ENCODE data around the gene GPC6. TPM values are rescaled to one million over a fixed set of nuclear protein-coding genes. Genes with fewer than 3 reads are reported as not detected.

The GPC6 gene
- polyA plus RNA-seq, 1 donor (not counting 4 experiments of a cell fraction or from before 2014, with no cell fraction given), result 0.42 TPM

DNA sequence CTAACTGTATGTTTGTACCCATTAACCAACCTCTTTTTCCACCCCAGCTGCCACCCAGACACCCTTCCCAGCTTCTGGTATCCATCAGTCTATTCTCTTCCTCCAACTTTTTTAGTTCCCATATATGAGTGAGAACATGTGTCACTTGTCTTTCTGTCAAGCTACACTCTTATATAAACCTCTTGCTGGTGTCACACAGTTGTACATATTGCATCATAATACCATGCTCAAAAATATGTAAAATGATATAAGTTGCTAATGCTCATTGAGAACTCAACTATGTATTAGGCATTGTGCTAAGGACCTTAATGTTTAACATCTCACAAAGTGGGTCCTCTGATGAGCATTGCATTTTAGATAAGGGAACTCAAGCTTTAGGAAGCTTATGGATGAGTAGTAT is 395.4 kb downstream of the GPC6 start:
- Histone ChIP-seq H3K9me3 (ENCODE audit: control insufficient read depth, low read depth, low read length) (no peaks in the 10 kb centered on the region), H2AFZ (ENCODE audit: control insufficient read depth, low read length) (no peak overlapping the region), H3K9ac (ENCODE audit: control insufficient read depth, extremely low read depth, insufficient read depth, low read length) (no peak overlapping the region), H3K4me3 (ENCODE audit: control insufficient read depth in 2 of 3, extremely low read depth in 1 of 3, insufficient read depth in 2 of 3, low read depth in 1 of 3, low read length in 3 of 3) (no peak overlapping the region), H3K4me1 (ENCODE audit: control insufficient read depth, extremely low read depth, insufficient read depth, low read length) (no peaks in the 10 kb centered on the region), H3K9me1 (ENCODE audit: control insufficient read depth, extremely low read depth, insufficient read depth, low read length) (no peaks in the 10 kb centered on the region), H3K79me2 (ENCODE audit: control insufficient read depth, insufficient read depth, low read length) (no peaks in the 10 kb centered on the region), H3K27ac (ENCODE audit: control insufficient read depth, insufficient read depth, low read length) (no peak overlapping the region), H3K27me3 (ENCODE audit: control insufficient read depth, extremely low read depth, insufficient read depth, low read length) (no peaks in the 10 kb centered on the region), H3K36me3 (ENCODE audit: control insufficient read depth in 2 of 2, extremely low read depth in 1 of 2, insufficient read depth in 2 of 2, low read length in 2 of 2) (no peaks in the 10 kb centered on the region), H4K20me1 (ENCODE audit: control insufficient read depth, extremely low read depth, insufficient read depth, low read length) (no peaks in the 10 kb centered on the region), H3K4me2 (ENCODE audit: control insufficient read depth, extremely low read depth, insufficient read depth, low read depth, low read length) (no peak overlapping the region)
- DNase-seq (ENCODE audit: low read depth, low spot score) (no peak), FAIRE-seq (no peak)
- dilution Hi-C loops (cut with MboI; ENCODE audit: extremely low pct_ligation_motif_present, low sequenced_read_pairs), result no loop called here
- TF ChIP-seq EZH2 (IDR thresholded peaks at IDR 0.05; ENCODE audit: low read length), result no peak
- TF ChIP-seq, protein P1, sequence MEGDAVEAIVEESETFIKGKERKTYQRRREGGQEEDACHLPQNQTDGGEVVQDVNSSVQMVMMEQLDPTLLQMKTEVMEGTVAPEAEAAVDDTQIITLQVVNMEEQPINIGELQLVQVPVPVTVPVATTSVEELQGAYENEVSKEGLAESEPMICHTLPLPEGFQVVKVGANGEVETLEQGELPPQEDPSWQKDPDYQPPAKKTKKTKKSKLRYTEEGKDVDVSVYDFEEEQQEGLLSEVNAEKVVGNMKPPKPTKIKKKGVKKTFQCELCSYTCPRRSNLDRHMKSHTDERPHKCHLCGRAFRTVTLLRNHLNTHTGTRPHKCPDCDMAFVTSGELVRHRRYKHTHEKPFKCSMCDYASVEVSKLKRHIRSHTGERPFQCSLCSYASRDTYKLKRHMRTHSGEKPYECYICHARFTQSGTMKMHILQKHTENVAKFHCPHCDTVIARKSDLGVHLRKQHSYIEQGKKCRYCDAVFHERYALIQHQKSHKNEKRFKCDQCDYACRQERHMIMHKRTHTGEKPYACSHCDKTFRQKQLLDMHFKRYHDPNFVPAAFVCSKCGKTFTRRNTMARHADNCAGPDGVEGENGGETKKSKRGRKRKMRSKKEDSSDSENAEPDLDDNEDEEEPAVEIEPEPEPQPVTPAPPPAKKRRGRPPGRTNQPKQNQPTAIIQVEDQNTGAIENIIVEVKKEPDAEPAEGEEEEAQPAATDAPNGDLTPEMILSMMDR (optimal IDR thresholded peaks at IDR 0.05 in 1 of 3, IDR thresholded peaks at IDR 0.05 in 1 of 3, conservative IDR thresholded peaks at IDR 0.05 in 1 of 3; ENCODE audit: extremely low read depth in 1 of 3, insufficient read depth in 2 of 3, low read length in 3 of 3), result no peak

DNA sequence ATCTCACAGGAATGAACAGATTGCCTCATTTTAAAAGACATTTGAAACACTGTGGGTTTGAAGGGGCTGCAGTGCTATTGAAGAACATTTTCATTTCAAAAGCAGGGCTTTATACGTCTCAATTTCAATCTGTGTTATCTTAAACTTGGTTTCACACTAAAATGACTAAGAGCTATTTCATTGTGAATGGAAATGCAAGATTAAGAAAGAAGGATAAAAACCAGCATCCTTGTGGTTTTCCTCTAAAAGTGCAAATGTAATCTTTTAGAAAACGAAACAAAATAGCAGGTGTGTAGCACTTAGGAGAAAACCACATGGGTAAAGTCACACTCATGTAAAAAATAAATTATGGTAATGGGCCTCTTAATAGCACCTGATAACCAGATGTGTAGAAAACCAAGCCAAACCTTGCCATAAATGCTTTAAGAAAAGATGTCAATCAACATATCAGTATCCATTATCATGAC is 397.7 kb downstream of the GPC6 start:
- Histone ChIP-seq H3K9me1 (ENCODE audit: control insufficient read depth, extremely low read depth, insufficient read depth, low read length) (no peaks in the 10 kb centered on the region), H3K4me2 (ENCODE audit: control insufficient read depth, extremely low read depth, insufficient read depth, low read depth, low read length) (no peak overlapping the region), H3K79me2 (ENCODE audit: control insufficient read depth, insufficient read depth, low read length) (no peaks in the 10 kb centered on the region), H2AFZ (ENCODE audit: control insufficient read depth, low read length) (no peak overlapping the region), H3K27ac (ENCODE audit: control insufficient read depth, insufficient read depth, low read length) (no peak overlapping the region), H4K20me1 (ENCODE audit: control insufficient read depth, extremely low read depth, insufficient read depth, low read length) (no peaks in the 10 kb centered on the region), H3K4me3 (ENCODE audit: control insufficient read depth in 2 of 3, extremely low read depth in 1 of 3, insufficient read depth in 2 of 3, low read depth in 1 of 3, low read length in 3 of 3) (no peak overlapping the region), H3K27me3 (ENCODE audit: control insufficient read depth, extremely low read depth, insufficient read depth, low read length) (no peaks in the 10 kb centered on the region), H3K9me3 (ENCODE audit: control insufficient read depth, low read depth, low read length) (no peaks in the 10 kb centered on the region), H3K4me1 (ENCODE audit: control insufficient read depth, extremely low read depth, insufficient read depth, low read length) (no peaks in the 10 kb centered on the region), H3K36me3 (ENCODE audit: control insufficient read depth in 2 of 2, extremely low read depth in 1 of 2, insufficient read depth in 2 of 2, low read length in 2 of 2) (no peaks in the 10 kb centered on the region), H3K9ac (ENCODE audit: control insufficient read depth, extremely low read depth, insufficient read depth, low read length) (no peak overlapping the region)
- dilution Hi-C loops (cut with MboI; ENCODE audit: extremely low pct_ligation_motif_present, low sequenced_read_pairs), result no loop called here
- TF ChIP-seq, protein P1 (optimal IDR thresholded peaks at IDR 0.05 in 1 of 3, IDR thresholded peaks at IDR 0.05 in 1 of 3, conservative IDR thresholded peaks at IDR 0.05 in 1 of 3; ENCODE audit: extremely low read depth in 1 of 3, insufficient read depth in 2 of 3, low read length in 3 of 3), result no peak
- TF ChIP-seq EZH2 (IDR thresholded peaks at IDR 0.05; ENCODE audit: low read length), result no peak
- FAIRE-seq (no peak), DNase-seq (ENCODE audit: low read depth, low spot score) (no peak)

Data from keratinocyte (primary cell).